Endothelial cell of umbilical vein (primary cell): ENCODE data around the gene ABCA2. TPM values are rescaled to one million over a fixed set of nuclear protein-coding genes. Genes with fewer than 3 reads are reported as not detected.

Experiments
- BruUV-seq: library from RNA; stranded (reverse); fragments of 400-500 nt; replicated peaks from 2 replicates; lab custom pipeline; 2021; lab: Mats Ljungman, UMichigan
- CTCF ChIA-PET: fragments of 300-600, 350-600 bp; sonication (Branson Sonifier 250); formaldehyde crosslinking; loops from one replicate; lab custom pipeline; 2021; ENCODE audit warnings: antibody characterized with exemption, inconsistent platforms; lab: Charles Lee
- POLR2A ChIA-PET: fragments of 300-600, 350-600 bp; sonication (Branson Sonifier 250); formaldehyde crosslinking; loops from one replicate; lab custom pipeline; 2021; ENCODE audit warnings: antibody characterized with exemption, inconsistent platforms; lab: Charles Lee
- DNase-seq: peaks from one replicate; pipeline ENCODE4 v3.0.0-alpha.2; 2011; ENCODE audit warnings: low read depth, low spot score
- FAIRE-seq: peaks from 2 replicates; lab custom pipeline; 2011; peaks lifted over from hg19 to GRCh38; lab: Jason Lieb, UNC
- H2AFZ ChIP-seq: 2 replicates; pipeline ENCODE4 v1.6.0; 2012; ENCODE audit warnings: low read depth, low read length, control low read depth, inconsistent platforms
- H3K27ac ChIP-seq: 2 replicates; pipeline ENCODE4 v1.5.1; 2011; ENCODE audit warnings: low read depth, mild to moderate bottlenecking, control low read depth, low read length, moderate library complexity; ENCODE audit not compliant: insufficient read depth
- H3K27me3 ChIP-seq, 2 experiments: 2 replicates each; pipeline versions ENCODE4 v1.6.0 to v1.6.1; 2011; ENCODE audit warnings: low read length in 2 of 2, mixed read lengths in 1 of 2; ENCODE audit not compliant: control insufficient read depth in 2 of 2, insufficient read depth in 2 of 2
- H3K36me3 ChIP-seq, 2 experiments: 2 replicates in 1 of 2; 3 replicates in 1 of 2; pipeline ENCODE4 v1.5.1; 2011; ENCODE audit warnings: low read length in 2 of 2, mild to moderate bottlenecking in 1 of 2, moderate library complexity in 1 of 2; ENCODE audit not compliant: control insufficient read depth in 2 of 2, insufficient read depth in 2 of 2; ENCODE audit errors: extremely low read depth in 1 of 2
- H3K4me1 ChIP-seq: 3 replicates; pipeline ENCODE4 v1.5.1; 2011; ENCODE audit warnings: mild to moderate bottlenecking, low read length; ENCODE audit not compliant: control insufficient read depth, insufficient read depth; ENCODE audit errors: extremely low read depth
- H3K4me2 ChIP-seq: 2 replicates; pipeline ENCODE4 v1.6.1; 2011; ENCODE audit warnings: low read length, control low read depth, mixed read lengths; ENCODE audit not compliant: insufficient read depth
- H3K4me3 ChIP-seq, 3 experiments: fragments of 200-600 bp in 1 of 3; sonication (generic), shearing (Covaris generic) in 1 of 3; replicated peaks in 1 of 3; 2 replicates each; pipeline ENCODE4 v1.5.1; 2011 to 2016; ENCODE audit warnings: control low read depth in 3 of 3, low read length in 3 of 3, mild to moderate bottlenecking in 2 of 3, inconsistent platforms in 1 of 3, low read depth in 1 of 3, moderate library complexity in 1 of 3; ENCODE audit not compliant: insufficient read depth in 1 of 3
- H3K79me2 ChIP-seq: 2 replicates; pipeline ENCODE4 v1.6.0; 2012; ENCODE audit warnings: low read length, inconsistent platforms; ENCODE audit not compliant: control insufficient read depth, insufficient read depth
- H3K9ac ChIP-seq: replicated peaks from 2 replicates; pipeline ENCODE3; 2011; ENCODE audit warnings: low read length, control low read depth; ENCODE audit not compliant: insufficient read depth; ENCODE audit errors: extremely low read depth
- H3K9me1 ChIP-seq: replicated peaks from 3 replicates; pipeline ENCODE4 v1.6.0; 2011; ENCODE audit warnings: mild to moderate bottlenecking, low read length; ENCODE audit not compliant: control insufficient read depth, insufficient read depth; ENCODE audit errors: extremely low read depth
- H3K9me3 ChIP-seq: replicated peaks from 2 replicates; pipeline ENCODE4 v1.5.1; 2012; ENCODE audit warnings: low read length, inconsistent platforms; ENCODE audit not compliant: control insufficient read depth, insufficient read depth
- H4K20me1 ChIP-seq: replicated peaks from 2 replicates; pipeline ENCODE3; 2011; ENCODE audit warnings: mild to moderate bottlenecking, low read length; ENCODE audit not compliant: control insufficient read depth, insufficient read depth; ENCODE audit errors: extremely low read depth
- EZH2 ChIP-seq: IDR thresholded peaks from 2 replicates; pipeline ENCODE4 v1.6.1; 2012; ENCODE audit warnings: borderline replicate concordance, low read depth, mild to moderate bottlenecking, moderate library complexity, low read length, inconsistent platforms; ENCODE audit not compliant: severe bottlenecking
- FOS ChIP-seq: IDR thresholded peaks from 2 replicates; pipeline ENCODE4 v1.6.1; 2011; ENCODE audit warnings: mild to moderate bottlenecking, low read length, moderate library complexity, borderline replicate concordance; ENCODE audit not compliant: insufficient read depth
- GATA2 ChIP-seq: IDR thresholded peaks from 2 replicates; pipeline ENCODE4 v1.7.0; 2011; ENCODE audit warnings: low read depth, mild to moderate bottlenecking, moderate library complexity, mixed read lengths, low read length; ENCODE audit not compliant: insufficient read length, insufficient read depth
- JUN ChIP-seq: IDR thresholded peaks from 2 replicates; pipeline ENCODE4 v1.6.1; 2011; ENCODE audit warnings: borderline replicate concordance, low read depth; ENCODE audit not compliant: insufficient read length, insufficient read depth
- MYC ChIP-seq: IDR thresholded peaks from one replicate; pipeline ENCODE4 v1.6.1; 2011; ENCODE audit warnings: mild to moderate bottlenecking, low read depth, low read length
- POLR2A ChIP-seq: IDR thresholded peaks from 2 replicates; pipeline ENCODE4 v1.6.1; 2012; ENCODE audit warnings: low read depth, mild to moderate bottlenecking, control low read depth, low read length
- POLR2AphosphoS5 ChIP-seq: IDR thresholded peaks from 2 replicates; pipeline ENCODE4 v1.6.1; 2012; ENCODE audit warnings: low read depth, mild to moderate bottlenecking, control low read depth, low read length, moderate library complexity; ENCODE audit not compliant: insufficient read depth
- dilution Hi-C: fragments of 300-500 bp; cut with MboI; formaldehyde crosslinking; loops from one replicate; pipeline ENCODE4 v1.15.0; 2019; ENCODE audit warnings: low sequenced_read_pairs; ENCODE audit not compliant: extremely low pct_ligation_motif_present
- intact Hi-C: fragments of 100-400 bp; cut with micrococcal nuclease; formaldehyde crosslinking; loops from one replicate; pipeline ENCODE4 v1.10.0; 2022
- polyA plus RNA-seq, 4 experiments: library from polyadenylated mRNA; depleted of rRNA in 3 of 4; stranded (reverse) in 3 of 4; unstranded in 1 of 4; fragments of >200 nt; gene quantifications; 2 replicates each; pipeline versions ENCODE4 v1.2.1 to v1.2.3, GENCODE V29; 2011 to 2012; ENCODE audit warnings: missing spikeins in 1 of 4
- total RNA-seq: library from RNA; stranded (reverse); gene quantifications from 2 replicates; pipeline ENCODE4 v1.2.3, GENCODE V29; 2021
- TF ChIP-seq, protein P1 (sequence below): IDR thresholded peaks from 2 replicates; pipeline ENCODE4 v1.6.1; 2011; ENCODE audit not compliant: insufficient read depth, insufficient read length
- TF ChIP-seq, protein P2 (sequence below), 2 donors: IDR thresholded peaks; 1 replicate in 1 of 2; 2 replicates in 1 of 2; pipeline ENCODE4 v1.5.1; 2011; ENCODE audit warnings: low read length in 2 of 2, mild to moderate bottlenecking in 2 of 2, moderate library complexity in 2 of 2, control low read depth in 1 of 2, inconsistent platforms in 1 of 2, low read depth in 1 of 2; ENCODE audit not compliant: insufficient read depth in 1 of 2; ENCODE audit errors: extremely low read depth in 1 of 2

ABCA2 gene
- total and polyA plus RNA-seq, 2 donors (not counting 3 experiments of a cell fraction or from before 2014, with no cell fraction given): 20.0 to 29.1 TPM

DNA sequence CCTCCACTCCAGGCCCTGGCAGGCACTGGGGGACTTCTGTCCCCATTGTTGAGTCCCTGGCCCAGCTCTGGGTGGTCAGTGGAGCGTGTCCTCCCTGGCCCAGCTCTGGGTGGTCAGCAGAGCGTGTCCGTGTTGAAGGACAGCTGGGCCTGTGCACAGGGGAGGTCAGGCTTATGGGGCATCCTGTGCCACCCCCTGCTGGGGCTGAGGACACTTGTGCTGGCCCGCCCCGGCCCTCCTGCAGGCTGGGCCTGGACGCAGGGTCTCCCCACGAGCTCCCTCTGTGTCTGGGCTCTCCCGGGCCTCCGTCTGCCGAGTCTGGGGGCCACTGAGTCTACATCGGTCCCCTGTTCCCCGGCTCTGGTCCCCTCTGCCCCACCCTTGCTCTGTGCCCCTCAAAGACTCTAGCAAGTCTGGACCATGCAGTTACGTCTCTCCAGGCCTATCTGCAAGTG, 20.2 kb downstream of the ABCA2 start:
- H3K79me2 ChIP-seq: no peaks in the 10 kb centered on the region
- H3K36me3 ChIP-seq: no peaks in the 10 kb centered on the region
- no peaks in the 10 kb centered on the region for H3K9me1 ChIP-seq
- DNase-seq (no peak), FAIRE-seq (no peak)
- dilution Hi-C loops (no loop called here), intact Hi-C loops (no loop called here)
- no peaks in the 10 kb centered on the region for H3K9me3 ChIP-seq
- H2AFZ ChIP-seq: no peak overlapping the region
- CTCF ChIA-PET: interaction anchor here (2.0 kb wide), 1 partner anchor 21 kb away, joined by 5 read pairs; no protein-coding TSS in a partner anchor
- POLR2A ChIA-PET: no interaction called here
- H3K4me1 ChIP-seq: no peaks in the 10 kb centered on the region
- H3K4me2 ChIP-seq: no peak overlapping the region
- TF ChIP-seq FOS: no peak
- no peak for TF ChIP-seq POLR2A
- no TSS peak for BruUV-seq
- H3K4me3 ChIP-seq: no peak overlapping the region
- H3K27me3 ChIP-seq: no peaks in the 10 kb centered on the region
- H3K9ac ChIP-seq: no peak overlapping the region
- no peaks in the 10 kb centered on the region for H4K20me1 ChIP-seq
- no peak overlapping the region for H3K27ac ChIP-seq

DNA sequence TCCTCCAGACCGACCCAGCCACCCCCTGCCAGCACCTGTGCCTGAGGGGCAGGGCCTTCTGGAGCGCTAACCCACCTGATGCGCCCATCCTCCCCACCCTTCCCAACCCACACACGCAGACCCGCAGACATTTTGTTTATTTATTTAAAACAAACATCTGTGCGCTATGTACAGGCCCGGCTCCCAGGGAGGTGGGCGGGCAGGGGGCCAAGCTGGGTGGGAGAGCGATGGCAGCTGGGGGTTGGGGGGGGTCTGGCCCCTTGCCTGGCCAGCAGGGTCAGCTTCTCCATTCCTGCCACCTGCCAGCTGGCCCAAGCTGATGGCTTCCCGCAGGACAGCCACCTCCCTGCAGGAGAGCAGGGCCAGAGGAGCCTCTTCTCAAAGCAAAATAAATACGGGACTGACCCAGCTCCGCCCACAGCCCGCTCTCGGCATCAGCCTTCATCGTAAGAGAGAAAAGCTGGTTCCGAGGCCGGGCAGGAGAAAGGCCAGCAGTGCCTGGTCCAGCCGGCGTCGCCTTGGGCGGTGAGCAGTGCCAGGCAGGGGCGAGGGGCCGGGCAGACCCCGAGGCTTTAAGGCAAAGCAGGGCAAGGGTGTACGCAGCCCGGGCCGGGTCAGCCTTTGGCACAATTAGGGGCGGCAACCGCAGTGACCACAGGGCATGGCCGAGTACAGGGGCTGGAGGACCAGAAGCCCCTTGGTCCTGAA, 20.8 kb downstream of the ABCA2 start:
- no peaks in the 10 kb centered on the region for H4K20me1 ChIP-seq
- ChIA-PET POLR2A (no interaction called here), CTCF (interaction anchor here (2.0 kb wide), 1 partner anchor 22 kb away, joined by 5 read pairs; no protein-coding TSS in a partner anchor)
- H3K4me1 ChIP-seq: no peaks in the 10 kb centered on the region
- no peaks in the 10 kb centered on the region for H3K9me3 ChIP-seq
- BruUV-seq: no TSS peak
- H2AFZ ChIP-seq: no peak overlapping the region
- H3K36me3 ChIP-seq: no peaks in the 10 kb centered on the region
- H3K4me2 ChIP-seq: no peak overlapping the region
- FAIRE-seq (no peak), DNase-seq (no peak)
- no peaks in the 10 kb centered on the region for H3K27me3 ChIP-seq
- no peak overlapping the region for H3K4me3 ChIP-seq
- TF ChIP-seq GATA2 (no peak), JUN (no peak), POLR2AphosphoS5 (no peak), EZH2 (no peak), FOS (no peak), MYC (no peak), POLR2A (no peak)
- TF ChIP-seq, protein P1, sequence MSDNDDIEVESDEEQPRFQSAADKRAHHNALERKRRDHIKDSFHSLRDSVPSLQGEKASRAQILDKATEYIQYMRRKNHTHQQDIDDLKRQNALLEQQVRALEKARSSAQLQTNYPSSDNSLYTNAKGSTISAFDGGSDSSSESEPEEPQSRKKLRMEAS: no peak
- TF ChIP-seq, protein P2, sequence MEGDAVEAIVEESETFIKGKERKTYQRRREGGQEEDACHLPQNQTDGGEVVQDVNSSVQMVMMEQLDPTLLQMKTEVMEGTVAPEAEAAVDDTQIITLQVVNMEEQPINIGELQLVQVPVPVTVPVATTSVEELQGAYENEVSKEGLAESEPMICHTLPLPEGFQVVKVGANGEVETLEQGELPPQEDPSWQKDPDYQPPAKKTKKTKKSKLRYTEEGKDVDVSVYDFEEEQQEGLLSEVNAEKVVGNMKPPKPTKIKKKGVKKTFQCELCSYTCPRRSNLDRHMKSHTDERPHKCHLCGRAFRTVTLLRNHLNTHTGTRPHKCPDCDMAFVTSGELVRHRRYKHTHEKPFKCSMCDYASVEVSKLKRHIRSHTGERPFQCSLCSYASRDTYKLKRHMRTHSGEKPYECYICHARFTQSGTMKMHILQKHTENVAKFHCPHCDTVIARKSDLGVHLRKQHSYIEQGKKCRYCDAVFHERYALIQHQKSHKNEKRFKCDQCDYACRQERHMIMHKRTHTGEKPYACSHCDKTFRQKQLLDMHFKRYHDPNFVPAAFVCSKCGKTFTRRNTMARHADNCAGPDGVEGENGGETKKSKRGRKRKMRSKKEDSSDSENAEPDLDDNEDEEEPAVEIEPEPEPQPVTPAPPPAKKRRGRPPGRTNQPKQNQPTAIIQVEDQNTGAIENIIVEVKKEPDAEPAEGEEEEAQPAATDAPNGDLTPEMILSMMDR (IDR thresholded peaks at IDR 0.05; ENCODE audit: extremely low read depth in 1 of 2, insufficient read depth in 1 of 2, low read depth in 1 of 2, low read length in 2 of 2): no peak
- no peak overlapping the region for H3K9ac ChIP-seq
- dilution Hi-C loops (no loop called here), intact Hi-C loops (no loop called here)
- no peaks in the 10 kb centered on the region for H3K9me1 ChIP-seq
- no peak overlapping the region for H3K27ac ChIP-seq
- H3K79me2 ChIP-seq: no peaks in the 10 kb centered on the region
